IPS-11a (cell line): ENCODE measurements around the gene CIRBP.
A peak's percentile ranks its signal among the peaks of the same experiment; 100 is the strongest.

Experiments used
- H3K4me3 ChIP-seq: one replicate; pipeline ENCODE4 v1.5.1; 2013; ENCODE audit warnings: low read depth, low read length, control low read depth

CIRBP gene

DNA sequence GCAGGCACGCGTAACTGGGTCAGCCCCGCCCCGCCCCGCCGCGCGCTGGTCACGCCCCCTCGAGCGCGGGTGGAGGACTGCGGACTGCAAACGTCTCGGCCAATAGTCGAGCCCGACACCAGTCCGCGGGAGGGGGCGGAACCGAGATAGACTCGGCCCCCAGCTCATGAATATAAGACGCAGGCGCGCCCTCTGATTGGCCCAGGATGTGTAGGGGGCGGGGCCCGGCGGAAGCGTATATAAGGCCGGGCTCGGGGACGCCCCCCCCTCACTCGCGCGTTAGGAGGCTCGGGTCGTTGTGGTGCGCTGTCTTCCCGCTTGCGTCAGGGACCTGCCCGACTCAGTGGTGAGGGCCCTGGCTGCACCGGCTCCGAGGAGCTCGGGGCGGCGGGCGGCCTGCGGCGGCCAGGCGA lies at the start of gene CIRBP:
Gene CIRBP (plus strand): TSS at position 268 of the 413 bp plus-strand sequence. CDS start 1,602 bp downstream, outside the sequence.
- peak within 1 kb of the TSS; percentile 60 for H3K4me3 ChIP-seq

DNA sequence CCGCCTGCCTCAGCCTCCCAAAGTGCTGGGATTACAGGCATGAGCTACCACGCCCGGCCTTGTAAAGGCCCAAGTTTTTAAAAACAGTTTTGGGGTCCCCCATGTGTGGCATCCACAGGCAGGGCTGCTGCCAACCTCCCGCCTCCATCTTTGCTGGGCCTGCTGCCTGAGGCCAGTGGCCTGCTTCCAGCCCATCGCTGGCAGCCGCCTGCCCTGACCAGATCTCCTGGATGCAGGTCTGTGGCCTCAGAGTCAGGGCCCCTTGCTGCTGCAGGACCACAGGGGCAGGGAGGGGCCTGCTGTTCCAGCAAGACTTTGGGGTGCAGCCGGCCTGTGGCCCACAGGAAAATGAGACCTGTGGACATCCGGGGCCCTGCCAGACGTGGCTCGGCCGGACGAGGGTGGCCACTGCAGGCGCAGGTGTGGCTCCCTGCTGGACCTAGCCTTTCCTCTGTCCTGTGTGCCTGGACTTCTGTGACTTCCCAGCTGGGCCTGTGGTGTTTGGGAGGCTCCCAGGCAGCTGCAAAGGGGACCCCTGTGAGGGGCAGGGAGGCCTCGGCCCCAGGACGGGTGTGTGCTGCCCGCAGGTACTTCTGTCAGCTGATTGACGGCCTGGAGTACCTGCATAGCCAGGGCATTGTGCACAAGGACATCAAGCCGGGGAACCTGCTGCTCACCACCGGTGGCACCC lies 49.2 kb upstream of the CIRBP start:
- no peak overlapping the region for H3K4me3 ChIP-seq

- H3K4me3 ChIP-seq, result no peak overlapping the region
These were observed 48.6 kb upstream of the CIRBP start for GRCh38 chr19:1220477-1220930.

DNA sequence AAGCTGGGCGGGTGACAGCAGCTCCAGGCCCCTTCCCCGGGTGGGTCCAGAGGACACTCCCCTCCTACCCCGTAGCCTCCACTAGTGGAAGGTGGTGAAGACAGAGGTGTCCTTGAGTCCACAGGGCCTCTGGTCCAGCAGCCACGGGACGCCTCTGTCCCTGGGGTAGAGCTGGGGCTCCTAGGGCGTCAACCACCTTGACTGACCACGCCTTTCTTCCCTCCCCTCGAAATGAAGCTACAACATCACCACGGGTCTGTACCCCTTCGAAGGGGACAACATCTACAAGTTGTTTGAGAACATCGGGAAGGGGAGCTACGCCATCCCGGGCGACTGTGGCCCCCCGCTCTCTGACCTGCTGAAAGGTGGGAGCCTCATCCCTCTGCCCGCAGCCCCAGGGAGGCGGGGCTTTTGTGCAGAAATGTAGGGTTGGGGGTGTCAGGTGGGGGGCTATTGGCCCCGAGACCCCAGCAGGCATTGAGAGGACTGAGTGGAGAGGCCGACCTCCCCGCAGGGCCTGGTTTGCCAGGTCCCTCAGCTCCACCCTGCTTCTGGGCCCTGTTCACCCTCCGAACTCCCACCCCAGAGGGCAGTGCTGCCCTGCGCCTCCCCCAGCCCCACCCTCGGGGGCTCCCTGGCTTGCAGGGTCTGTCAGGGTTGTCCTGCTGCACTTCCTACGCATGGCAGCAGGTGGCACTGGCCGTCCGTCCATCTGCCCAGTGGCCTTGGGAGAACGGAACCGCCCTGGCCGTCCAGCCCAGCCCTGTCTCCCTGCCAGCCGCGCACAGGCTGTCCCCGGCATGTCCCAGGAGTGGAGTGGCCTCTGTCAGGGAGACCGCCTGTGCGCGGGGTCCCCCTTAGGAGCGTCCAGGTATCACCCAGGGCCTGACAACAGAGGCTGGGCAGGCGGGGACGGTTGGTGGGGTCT lies 47.9 kb upstream of the CIRBP start:
- no peak overlapping the region for H3K4me3 ChIP-seq

- H3K4me3 ChIP-seq, result no peak overlapping the region
These were observed 47.3 kb upstream of the CIRBP start for GRCh38 chr19:1221904-1222255.

- H3K4me3 ChIP-seq, result no peak overlapping the region
These were observed 46.7 kb upstream of the CIRBP start for GRCh38 chr19:1222394-1222793.

GRCh38 chr19:1223018-1223855 lies 45.9 kb upstream of the CIRBP start:
- no peak overlapping the region for H3K4me3 ChIP-seq

GRCh38 chr19:1224047-1224825 lies 44.9 kb upstream of the CIRBP start:
- no peak overlapping the region for H3K4me3 ChIP-seq

GRCh38 chr19:1224847-1225246 lies 44.3 kb upstream of the CIRBP start:
- no peak overlapping the region for H3K4me3 ChIP-seq

- no peak overlapping the region for H3K4me3 ChIP-seq
These were observed 43.5 kb upstream of the CIRBP start for GRCh38 chr19:1225440-1226226.

DNA sequence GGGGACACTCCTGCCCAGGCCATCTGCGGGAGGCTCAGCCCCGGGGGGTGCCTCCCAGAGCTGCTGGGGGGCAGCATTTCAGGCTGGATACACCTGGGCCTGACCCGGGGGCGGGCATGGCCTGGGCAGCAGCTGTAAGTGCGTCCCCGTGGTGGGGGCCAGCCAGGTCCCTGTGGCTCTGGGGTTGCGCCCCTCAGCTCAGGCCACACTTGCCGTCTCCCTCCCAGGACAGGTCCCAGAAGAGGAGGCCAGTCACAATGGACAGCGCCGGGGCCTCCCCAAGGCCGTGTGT lies 43.0 kb upstream of the CIRBP start:
- no peak overlapping the region for H3K4me3 ChIP-seq

- H3K4me3 ChIP-seq, result no peak overlapping the region
These were observed 42.4 kb upstream of the CIRBP start for GRCh38 chr19:1226522-1227303.

GRCh38 chr19:1227304-1228054 lies 41.7 kb upstream of the CIRBP start:
- H3K4me3 ChIP-seq, result no peak overlapping the region

DNA sequence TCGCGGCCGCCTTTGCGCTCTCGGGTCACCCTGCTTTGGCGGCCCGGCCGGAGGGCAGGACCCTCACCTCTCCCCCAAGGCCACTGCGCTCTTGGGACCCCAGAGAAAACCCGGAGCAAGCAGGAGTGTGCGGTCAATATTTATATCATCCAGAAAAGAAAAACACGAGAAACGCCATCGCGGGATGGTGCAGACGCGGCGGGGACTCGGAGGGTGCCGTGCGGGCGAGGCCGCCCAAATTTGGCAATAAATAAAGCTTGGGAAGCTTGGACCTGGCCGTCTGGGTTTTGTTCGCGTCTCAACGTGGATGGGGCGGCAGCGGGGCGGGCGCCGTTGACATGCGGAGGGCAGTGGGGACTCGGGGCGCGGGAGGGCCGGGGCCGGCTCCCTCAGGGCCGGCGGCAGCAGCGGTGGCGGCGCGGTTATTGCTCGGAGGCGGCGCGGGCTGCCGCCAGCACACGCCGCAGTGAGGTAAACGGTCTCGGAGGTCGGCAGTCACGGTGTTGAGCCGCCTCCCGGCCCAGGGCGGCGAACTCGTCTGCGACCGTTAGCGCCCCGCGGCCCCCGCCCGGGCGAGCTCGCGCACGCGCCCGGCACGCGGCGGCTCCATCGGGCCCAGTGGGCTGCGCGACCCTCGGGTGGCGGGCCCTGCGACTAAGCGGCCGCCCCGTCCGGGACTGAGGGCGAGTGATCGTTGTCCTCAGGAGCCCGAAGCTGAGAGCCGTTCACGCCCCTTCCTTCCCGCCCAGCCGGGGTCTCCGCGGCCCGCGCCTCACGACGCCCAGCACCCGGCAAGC lies 40.8 kb upstream of the CIRBP start:
- H3K4me3 ChIP-seq, result no peak overlapping the region

DNA sequence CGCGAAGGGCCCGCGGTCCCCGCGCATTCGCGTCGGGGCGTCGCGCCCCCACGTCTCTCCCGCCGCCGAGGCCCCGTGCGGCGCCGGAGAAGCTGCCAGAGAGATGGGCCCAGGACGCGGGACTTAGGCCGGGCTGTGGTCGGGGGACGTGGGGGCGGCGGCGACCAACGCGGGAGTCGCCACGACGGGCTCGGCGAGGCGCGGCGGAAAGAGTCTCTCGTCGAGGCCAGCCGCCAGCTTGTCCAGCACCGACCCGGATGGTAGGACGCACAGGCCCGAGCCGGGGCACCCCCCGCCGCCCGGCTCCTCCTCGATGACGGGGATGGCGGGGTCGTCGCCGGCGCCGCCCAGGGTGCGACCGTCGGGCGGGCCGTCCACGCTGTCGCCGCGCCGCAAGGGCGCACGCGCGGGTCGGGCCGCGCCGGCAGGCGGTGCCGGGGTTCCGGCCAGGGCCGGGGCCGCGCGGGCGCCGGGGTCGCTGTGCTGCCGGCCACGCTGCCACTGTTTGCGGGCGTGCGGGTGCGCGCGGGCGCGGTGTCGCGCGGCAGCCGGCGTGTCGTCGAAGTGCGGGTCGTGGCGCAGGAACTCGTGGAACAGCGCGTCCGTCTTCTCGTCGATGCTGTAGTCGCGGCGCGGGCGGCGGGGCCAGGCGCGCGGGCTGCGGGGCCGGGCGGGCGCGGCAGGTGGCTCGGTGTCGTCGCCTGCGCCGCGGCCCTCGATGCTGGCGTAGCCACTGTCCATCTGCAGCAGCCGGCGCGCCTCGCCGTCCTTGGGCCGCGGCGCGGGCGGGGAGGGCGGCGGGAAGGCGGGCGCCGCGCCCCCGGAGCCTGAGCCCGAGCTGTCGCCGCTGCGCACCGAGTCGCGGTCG lies 39.8 kb upstream of the CIRBP start:
- no peak overlapping the region for H3K4me3 ChIP-seq

- H3K4me3 ChIP-seq, result no peak overlapping the region
These were observed 39.0 kb upstream of the CIRBP start for GRCh38 chr19:1229924-1230782.
